HFF-Myc (cell line): Measurements from ENCODE around the gene RANBP6.
"Not testable (repeated sequence)": the region's sequence is repeated elsewhere in the genome, so short reads cannot be mapped to it uniquely, and the experiment has no call there.

Experiments used
- DNase-seq: peaks from one replicate; pipeline ENCODE4 v3.0.0-alpha.2; 2011; ENCODE audit warnings: low read depth; ENCODE audit errors: extremely low read depth
- H3K4me3 ChIP-seq: replicated peaks from 2 replicates; pipeline ENCODE4 v1.5.1; 2011; ENCODE audit warnings: low read depth, mild to moderate bottlenecking, control low read depth, low read length
- TF ChIP-seq, protein P1 (sequence below): IDR thresholded peaks from 2 replicates; pipeline ENCODE4 v1.5.1; 2012; ENCODE audit warnings: mild to moderate bottlenecking, low read depth, low read length, control low read depth; ENCODE audit errors: missing control alignments

Gene RANBP6

DNA sequence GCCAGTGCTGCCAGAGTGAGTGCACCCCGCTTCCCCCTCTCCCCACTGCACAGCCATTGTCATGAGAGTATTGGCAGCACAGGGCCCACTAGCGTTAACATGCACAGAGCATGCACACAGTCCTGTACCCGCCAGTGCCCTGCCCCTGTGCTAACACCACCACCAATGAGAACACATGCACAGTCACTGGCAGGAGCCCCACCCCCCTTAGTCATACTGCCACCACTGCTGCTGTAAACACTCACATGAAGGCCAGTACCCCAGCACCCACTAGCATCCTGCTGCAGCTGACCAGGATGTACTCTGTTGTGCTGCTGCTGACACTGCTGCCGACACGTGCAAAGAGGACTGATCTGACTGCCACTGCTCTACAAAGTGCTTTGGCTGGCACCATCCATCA is 19.5 kb upstream of the RANBP6 start:
- TF ChIP-seq, protein P1, sequence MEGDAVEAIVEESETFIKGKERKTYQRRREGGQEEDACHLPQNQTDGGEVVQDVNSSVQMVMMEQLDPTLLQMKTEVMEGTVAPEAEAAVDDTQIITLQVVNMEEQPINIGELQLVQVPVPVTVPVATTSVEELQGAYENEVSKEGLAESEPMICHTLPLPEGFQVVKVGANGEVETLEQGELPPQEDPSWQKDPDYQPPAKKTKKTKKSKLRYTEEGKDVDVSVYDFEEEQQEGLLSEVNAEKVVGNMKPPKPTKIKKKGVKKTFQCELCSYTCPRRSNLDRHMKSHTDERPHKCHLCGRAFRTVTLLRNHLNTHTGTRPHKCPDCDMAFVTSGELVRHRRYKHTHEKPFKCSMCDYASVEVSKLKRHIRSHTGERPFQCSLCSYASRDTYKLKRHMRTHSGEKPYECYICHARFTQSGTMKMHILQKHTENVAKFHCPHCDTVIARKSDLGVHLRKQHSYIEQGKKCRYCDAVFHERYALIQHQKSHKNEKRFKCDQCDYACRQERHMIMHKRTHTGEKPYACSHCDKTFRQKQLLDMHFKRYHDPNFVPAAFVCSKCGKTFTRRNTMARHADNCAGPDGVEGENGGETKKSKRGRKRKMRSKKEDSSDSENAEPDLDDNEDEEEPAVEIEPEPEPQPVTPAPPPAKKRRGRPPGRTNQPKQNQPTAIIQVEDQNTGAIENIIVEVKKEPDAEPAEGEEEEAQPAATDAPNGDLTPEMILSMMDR, result no peak
- DNase-seq, result no peak
- H3K4me3 ChIP-seq, result no peak overlapping the region

DNA sequence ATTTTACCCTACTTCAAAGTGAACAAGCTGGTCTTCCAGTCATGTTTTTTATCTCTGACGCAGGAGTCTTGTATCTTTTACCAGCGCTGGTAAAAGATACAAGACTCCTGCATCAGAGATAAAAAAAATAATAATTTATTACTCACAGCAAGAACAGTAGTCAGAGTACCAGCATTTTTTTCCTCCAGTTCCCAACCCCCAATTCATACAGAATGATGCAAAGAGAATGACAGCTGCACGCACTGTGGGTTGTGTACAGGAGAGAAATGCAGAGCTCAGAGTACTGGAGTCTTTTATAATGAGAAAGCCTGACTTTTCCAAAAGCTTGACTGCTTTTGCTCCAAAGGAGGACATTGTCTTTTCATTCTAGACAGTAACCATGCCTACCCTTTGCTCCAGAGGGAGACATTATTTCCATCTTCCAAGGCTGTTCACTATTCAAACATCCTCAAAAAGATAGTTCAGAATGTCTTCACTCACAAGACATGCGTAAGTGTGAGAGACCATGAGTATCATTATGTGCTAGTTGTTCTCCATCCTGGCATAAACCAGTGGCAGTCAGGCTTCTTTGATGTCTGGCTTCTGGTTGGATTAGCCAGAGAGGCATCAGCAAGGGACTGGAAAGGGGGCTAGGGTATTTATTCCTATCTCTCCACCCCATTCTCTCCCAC is 14.3 kb upstream of the RANBP6 start:
- DNase-seq, result no peak

DNA sequence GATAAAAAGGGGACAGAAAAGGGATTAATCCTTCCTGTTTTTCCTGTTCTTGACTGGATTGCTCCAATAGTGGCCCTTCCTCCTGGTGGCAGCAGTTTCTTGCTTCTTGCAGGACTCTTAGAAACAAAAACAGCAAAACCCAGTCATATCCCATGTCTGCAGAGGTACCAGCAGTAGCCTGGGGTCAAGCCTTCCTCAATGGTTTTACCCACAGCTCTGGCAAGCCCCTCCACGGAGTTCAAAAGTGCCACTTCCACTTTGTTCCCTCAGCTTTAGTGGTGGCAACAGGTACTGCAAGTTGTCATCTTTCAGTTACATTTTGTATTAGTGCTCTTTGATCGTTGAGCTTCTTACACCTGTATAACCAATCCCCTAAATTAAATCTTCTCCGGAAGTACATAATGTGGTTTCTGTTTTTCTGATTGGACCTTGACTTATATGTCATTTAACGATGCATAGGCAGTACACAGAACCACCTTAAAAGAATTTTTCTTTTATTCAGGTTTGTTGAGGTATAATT is 8.7 kb upstream of the RANBP6 start:
- no peak for DNase-seq
- no peak overlapping the region for H3K4me3 ChIP-seq
- TF ChIP-seq, protein P1, result no peak

More for the DNA sequence above, 14.3 kb upstream of the RANBP6 start:
- TF ChIP-seq, protein P1, result no peak
- H3K4me3 ChIP-seq, result no peak overlapping the region

DNA sequence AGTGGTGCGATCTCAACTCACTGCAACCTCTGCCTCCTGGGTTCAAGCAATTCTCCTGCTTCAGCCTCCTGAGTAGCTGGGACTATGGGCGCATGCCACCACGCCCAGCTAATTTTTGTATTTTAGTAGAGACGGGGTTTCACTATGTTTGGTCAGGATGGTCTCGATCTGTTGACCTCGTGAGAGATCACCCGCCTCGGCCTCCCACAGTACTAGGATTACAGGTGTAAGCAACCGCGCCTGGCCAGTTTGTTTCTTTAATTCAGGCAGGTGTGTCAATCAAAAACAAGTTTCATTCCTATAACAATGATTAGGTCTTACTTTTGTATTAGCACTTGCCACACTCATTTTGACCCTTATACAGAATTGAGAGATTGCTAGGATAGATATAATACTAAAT is 1.6 kb upstream of the RANBP6 start:
- DNase-seq, H3K4me3 ChIP-seq: not testable (repeated sequence)

DNA sequence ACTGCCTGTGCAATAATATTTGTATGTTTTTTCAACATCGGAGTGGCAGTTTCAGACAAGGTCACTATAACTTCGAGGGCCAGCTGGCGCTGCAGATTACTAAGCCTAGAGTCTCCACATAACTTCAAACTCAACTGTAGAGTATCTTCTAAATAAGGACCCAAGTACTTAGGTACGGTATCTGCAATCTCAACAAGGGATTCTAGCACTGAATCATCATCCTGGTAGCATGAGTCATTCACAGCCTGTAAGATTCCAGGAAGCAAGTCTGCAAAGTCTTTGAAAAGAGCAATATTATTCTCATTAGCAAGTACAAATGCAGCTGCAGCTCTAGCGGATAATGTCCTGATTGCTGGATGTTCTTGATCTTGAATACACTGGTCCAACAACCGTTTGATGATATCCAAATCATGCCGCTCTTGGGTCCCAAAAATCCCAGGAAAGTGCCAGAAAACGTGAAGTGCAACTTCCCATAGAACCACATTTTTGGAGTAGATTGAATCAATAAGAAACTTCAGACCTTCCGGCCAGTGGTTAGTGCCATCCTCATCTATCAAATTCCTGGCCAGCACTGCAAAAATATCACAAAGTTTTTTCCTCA is 654 bp downstream of the RANBP6 start:
- H3K4me3 ChIP-seq, result peak overlapping the region; percentile 90
- TF ChIP-seq, protein P1, result no peak
- no peak for DNase-seq

DNA sequence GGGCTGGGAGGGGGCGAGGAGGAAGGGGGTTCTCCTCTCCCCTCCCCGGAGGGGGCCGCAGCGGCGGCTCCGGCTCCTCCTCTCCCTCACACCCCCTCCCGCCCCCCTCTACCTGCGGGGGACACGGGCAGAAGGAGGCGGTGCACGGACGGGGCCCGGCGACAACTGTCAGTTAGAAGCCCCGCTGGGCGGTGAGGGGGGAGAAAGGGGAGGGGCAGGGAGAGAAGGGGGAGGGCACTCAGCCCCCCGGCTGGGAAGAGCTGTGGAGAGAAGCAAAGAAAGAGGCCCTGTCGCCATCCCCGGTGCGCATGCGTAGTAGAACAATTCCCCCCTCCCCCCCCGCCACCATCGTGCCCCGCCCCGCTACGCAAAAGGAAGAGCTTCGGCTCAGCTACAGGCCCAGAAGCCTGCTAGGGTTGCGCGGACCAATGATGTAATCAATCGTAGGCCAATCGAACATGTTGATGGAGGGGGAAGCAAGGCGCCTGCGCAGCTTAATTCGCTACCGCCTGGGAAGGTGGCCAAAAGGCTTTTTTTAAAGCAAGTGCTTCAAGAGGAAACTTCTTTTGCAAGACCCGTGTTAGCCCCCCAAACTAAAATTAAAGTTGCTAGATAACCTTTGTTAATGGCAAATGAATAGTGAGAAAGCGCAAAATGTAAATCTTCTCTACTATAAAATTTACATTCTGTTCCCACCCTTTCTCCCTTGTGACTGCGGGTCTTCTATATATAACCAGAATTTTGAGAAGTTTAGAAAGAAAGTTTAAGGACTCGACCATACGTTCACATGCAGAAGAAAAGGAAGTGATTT is 7.0 kb downstream of the RANBP6 start:
- TF ChIP-seq, protein P1, result no peak
- DNase-seq, result peak; percentile 96
- peak overlapping the region; percentile 64 for H3K4me3 ChIP-seq

DNA sequence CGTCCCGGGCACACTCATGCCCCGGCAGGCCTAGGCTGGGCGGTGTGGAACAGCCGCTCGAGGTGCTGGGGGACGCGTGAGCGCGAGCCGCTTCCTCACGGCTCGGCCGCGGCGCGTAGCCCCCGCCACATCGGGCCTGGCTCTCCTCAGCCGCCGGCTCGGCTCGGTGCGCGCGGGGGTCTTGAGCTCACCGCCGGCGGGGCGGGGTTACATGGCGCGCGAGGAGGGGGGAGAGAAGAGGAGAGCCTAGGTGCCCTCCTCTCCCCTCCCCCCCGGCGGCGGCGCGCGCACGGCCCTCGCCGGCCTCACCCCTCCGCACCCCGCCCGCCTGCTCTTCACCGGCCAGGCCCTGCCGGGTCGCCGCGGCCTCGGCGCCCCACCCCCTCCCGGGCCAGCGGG is 7.7 kb downstream of the RANBP6 start:
- peak overlapping the region; percentile 64 for H3K4me3 ChIP-seq
- TF ChIP-seq, protein P1, result no peak
- no peak for DNase-seq
